H9 (cell line): Measurements from ENCODE around the gene GIT2. TPM values are rescaled to one million over a fixed set of nuclear protein-coding genes. Genes with fewer than 3 reads are reported as not detected.

Source experiments
- DNase-seq: peaks from one replicate; pipeline ENCODE4 v3.0.0-alpha.2; 2017
- H2AFZ ChIP-seq: one replicate; pipeline ENCODE4 v1.6.1; 2013; ENCODE audit warnings: mild to moderate bottlenecking, low read length, control low read depth, moderate library complexity
- H2AK5ac ChIP-seq: 2 replicates; pipeline ENCODE4 v1.6.1; 2013; ENCODE audit warnings: low read length, control low read depth, mixed read lengths; ENCODE audit not compliant: insufficient read length
- H2BK120ac ChIP-seq: one replicate; pipeline ENCODE4 v1.6.1; 2013; ENCODE audit warnings: low read depth, mild to moderate bottlenecking, low read length, control low read depth, inconsistent platforms; ENCODE audit not compliant: poor library complexity, severe bottlenecking
- H2BK12ac ChIP-seq: 2 replicates; pipeline ENCODE4 v1.6.1; 2013; ENCODE audit warnings: low read length, control low read depth, mixed read lengths, low read depth; ENCODE audit not compliant: insufficient read length
- H2BK15ac ChIP-seq: 2 replicates; pipeline ENCODE4 v1.6.1; 2013; ENCODE audit warnings: low read depth, low read length, control low read depth
- H2BK20ac ChIP-seq: one replicate; pipeline ENCODE4 v1.6.1; 2013; ENCODE audit warnings: low read depth, mild to moderate bottlenecking, low read length, control low read depth, inconsistent platforms; ENCODE audit not compliant: poor library complexity, severe bottlenecking
- H2BK5ac ChIP-seq: 2 replicates; pipeline ENCODE4 v1.6.1; 2013; ENCODE audit warnings: low read length, control low read depth, mixed read lengths; ENCODE audit not compliant: insufficient read length
- H3K14ac ChIP-seq: 2 replicates; pipeline ENCODE4 v1.6.1; 2013; ENCODE audit warnings: low read length, control low read depth; ENCODE audit not compliant: insufficient read depth
- H3K18ac ChIP-seq: 2 replicates; pipeline ENCODE4 v1.6.1; 2013; ENCODE audit warnings: low read depth, mild to moderate bottlenecking, mixed read lengths, low read length, control low read depth; ENCODE audit not compliant: insufficient read length
- H3K23ac ChIP-seq: 2 replicates; pipeline ENCODE4 v1.6.1; 2013; ENCODE audit warnings: low read length, control low read depth, mixed read lengths, low read depth; ENCODE audit not compliant: insufficient read length
- H3K23me2 ChIP-seq: 2 replicates; pipeline ENCODE4 v1.6.1; 2013; ENCODE audit warnings: low read depth, mild to moderate bottlenecking, mixed read lengths, low read length, control low read depth; ENCODE audit not compliant: insufficient read length, poor library complexity, severe bottlenecking
- H3K27ac ChIP-seq: 2 replicates; pipeline ENCODE4 v1.5.1; 2013; ENCODE audit warnings: low read length, control low read depth, mixed read lengths, low read depth; ENCODE audit not compliant: insufficient read length
- H3K27me3 ChIP-seq: 2 replicates; pipeline ENCODE4 v1.6.1; 2013; ENCODE audit warnings: low read length, control low read depth, inconsistent platforms; ENCODE audit not compliant: insufficient read depth
- H3K4ac ChIP-seq: 2 replicates; pipeline ENCODE4 v1.6.1; 2013; ENCODE audit warnings: low read depth, mild to moderate bottlenecking, control low read depth, inconsistent platforms, low read length, moderate library complexity
- H3K4me1 ChIP-seq: 2 replicates; pipeline ENCODE4 v1.6.1; 2013; ENCODE audit warnings: low read length, control low read depth, inconsistent platforms; ENCODE audit not compliant: insufficient read depth
- H3K4me2 ChIP-seq: 2 replicates; pipeline ENCODE4 v1.6.1; 2013; ENCODE audit warnings: low read length, control low read depth, mixed read lengths; ENCODE audit not compliant: insufficient read length, insufficient read depth
- H3K56ac ChIP-seq: 2 replicates; pipeline ENCODE4 v1.6.1; 2013; ENCODE audit warnings: low read depth, mild to moderate bottlenecking, mixed read lengths, low read length, control low read depth; ENCODE audit not compliant: insufficient read length
- H3K79me1 ChIP-seq: 2 replicates; pipeline ENCODE4 v1.6.1; 2013; ENCODE audit warnings: low read depth, mild to moderate bottlenecking, moderate library complexity, low read length, control low read depth, inconsistent platforms; ENCODE audit not compliant: insufficient read depth, poor library complexity, severe bottlenecking
- H3K79me2 ChIP-seq: 2 replicates; pipeline ENCODE4 v1.6.1; 2013; ENCODE audit warnings: low read length, control low read depth, inconsistent platforms; ENCODE audit not compliant: insufficient read depth
- H3K9ac ChIP-seq: 2 replicates; pipeline ENCODE4 v1.6.1; 2013; ENCODE audit warnings: low read length, control low read depth, mixed read lengths; ENCODE audit not compliant: insufficient read length; ENCODE audit errors: extremely low read depth
- H3K9me3 ChIP-seq: one replicate; pipeline ENCODE4 v1.6.1; 2013; ENCODE audit warnings: low read depth, low read length, inconsistent platforms; ENCODE audit not compliant: control insufficient read depth
- H3T11ph ChIP-seq: one replicate; pipeline ENCODE4 v1.6.1; 2013; ENCODE audit warnings: mild to moderate bottlenecking, low read length, control low read depth, inconsistent platforms
- H4K20me1 ChIP-seq: one replicate; pipeline ENCODE4 v1.6.1; 2013; ENCODE audit not compliant: control insufficient read depth, insufficient read length, insufficient read depth
- H4K5ac ChIP-seq: 2 replicates; pipeline ENCODE4 v1.6.1; 2013; ENCODE audit warnings: low read depth, mild to moderate bottlenecking, mixed read lengths, low read length, control low read depth; ENCODE audit not compliant: insufficient read length
- H4K8ac ChIP-seq: replicated peaks from 2 replicates; pipeline ENCODE4 v1.6.1; 2013; ENCODE audit warnings: low read length, control low read depth, mixed read lengths, low read depth; ENCODE audit not compliant: insufficient read length
- H4K91ac ChIP-seq: 2 replicates; pipeline ENCODE4 v1.6.1; 2013; ENCODE audit warnings: low read depth, mild to moderate bottlenecking, moderate library complexity, mixed read lengths, low read length, control low read depth; ENCODE audit not compliant: insufficient read length
- H3K27ac Mint-ChIP-seq, 3 experiments: 2 replicates in 2 of 3; 3 replicates in 1 of 3; pipeline ENCODE4 v1.8.0; 2020 to 2021; ENCODE audit warnings: mixed read lengths in 3 of 3, mild to moderate bottlenecking in 1 of 3, moderate library complexity in 1 of 3
- H3K27me3 Mint-ChIP-seq: 2 replicates; pipeline ENCODE4 v1.8.0; 2021; ENCODE audit warnings: low read depth, mild to moderate bottlenecking, moderate library complexity, mixed read lengths
- H3K36me3 Mint-ChIP-seq, 3 experiments: 2 replicates in 2 of 3; 3 replicates in 1 of 3; pipeline ENCODE4 v1.8.0; 2020 to 2021; ENCODE audit warnings: low read depth in 3 of 3, mixed read lengths in 3 of 3; ENCODE audit not compliant: insufficient read depth in 1 of 3
- H3K4me1 Mint-ChIP-seq, 2 experiments: 2 replicates each; pipeline ENCODE4 v1.8.0; 2020; ENCODE audit warnings: mixed read lengths in 2 of 2
- H3K4me3 Mint-ChIP-seq, 2 experiments: 2 replicates in 1 of 2; 3 replicates in 1 of 2; pipeline ENCODE4 v1.8.0; 2020 to 2021; ENCODE audit warnings: mild to moderate bottlenecking in 2 of 2, mixed read lengths in 2 of 2, moderate library complexity in 1 of 2
- H3K9me3 Mint-ChIP-seq, 2 experiments: 2 replicates in 1 of 2; 3 replicates in 1 of 2; pipeline ENCODE4 v1.8.0; 2020; ENCODE audit warnings: mild to moderate bottlenecking in 2 of 2, mixed read lengths in 2 of 2, moderate library complexity in 1 of 2
- CTCF ChIP-seq: fragments of 200-600 bp; sonication (generic); conservative IDR thresholded peaks from 3 replicates; pipeline ENCODE4 v1.8.0; 2021; ENCODE audit warnings: antibody characterized with exemption, mild to moderate bottlenecking
- WGBS: extraction: QIAGEN DNeasy Blood & Tissue Kit; methylation state at CpG from one replicate; pipeline ENCODE4 v1.1.7; 2013; ENCODE audit warnings: missing lambda C conversion rate, low lambda C conversion rate, mixed read lengths; ENCODE audit not compliant: insufficient read length; ENCODE audit errors: extremely low coverage; 5-methylcytosine and 5-hydroxymethylcytosine counted together
- total RNA-seq: library from RNA; stranded (reverse); gene quantifications from 2 replicates; pipeline ENCODE4 v1.2.1, GENCODE V29; 2021

Gene GIT2
- total RNA-seq, 1 experiment from 2014 or later, result 27.0 TPM

DNA sequence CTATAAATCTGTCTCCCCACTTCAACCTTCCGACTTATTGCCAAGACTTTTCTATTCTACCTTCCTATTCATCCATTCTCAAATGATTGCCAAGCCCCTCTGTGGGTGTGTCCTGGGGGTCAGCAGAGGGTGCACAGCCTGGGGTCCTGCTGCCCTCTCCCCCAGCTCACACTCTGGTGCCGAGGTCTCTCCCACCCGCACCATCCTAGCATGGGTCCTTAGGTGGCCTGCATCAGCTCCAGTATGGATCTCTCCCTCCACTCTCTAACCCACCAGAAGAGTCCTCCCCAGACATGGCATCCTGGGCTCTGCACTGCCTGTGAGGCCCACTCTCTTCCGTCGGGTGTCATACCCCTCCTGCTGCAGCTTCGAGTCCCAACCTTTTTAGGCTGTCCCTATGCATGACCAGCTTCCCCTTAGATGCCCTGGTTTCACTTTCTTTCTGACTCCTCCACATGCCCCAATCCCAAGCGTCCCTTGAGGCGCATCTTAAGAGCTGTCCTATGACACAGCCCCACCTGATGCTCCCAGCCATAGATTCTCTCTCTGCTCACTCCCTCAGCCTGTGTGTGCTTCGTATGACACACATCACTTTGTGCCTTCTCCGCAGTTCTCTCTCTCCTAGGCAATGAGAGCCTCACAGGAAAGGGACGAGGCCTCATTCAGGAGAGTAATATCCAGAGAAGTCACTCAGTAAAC is 43.9 kb downstream of the GIT2 start:
- H2BK20ac ChIP-seq, result no peak overlapping the region
- peak overlapping the region in 1 of 3 experiments; percentile 76; a peak in 2 of 7 replicates for H3K27ac Mint-ChIP-seq
- peaks cover 13 to 18% of the 10 kb centered on the region in 2 experiments for H3K4me1 Mint-ChIP-seq
- H3T11ph ChIP-seq, result no peak overlapping the region
- no peak overlapping the region for H4K8ac ChIP-seq
- no peak overlapping the region for H3K23ac ChIP-seq
- no peaks in the 10 kb centered on the region for H3K27me3 ChIP-seq
- no peak for TF ChIP-seq CTCF
- no peaks in the 10 kb centered on the region for H3K79me1 ChIP-seq
- no peak overlapping the region for H3K56ac ChIP-seq
- no peaks in the 10 kb centered on the region for H3K79me2 ChIP-seq
- no peak overlapping the region for H2BK12ac ChIP-seq
- no peak overlapping the region for H3K18ac ChIP-seq
- no peaks in the 10 kb centered on the region for H3K27me3 Mint-ChIP-seq
- H4K91ac ChIP-seq, result no peak overlapping the region
- H3K23me2 ChIP-seq, result no peaks in the 10 kb centered on the region
- H3K4ac ChIP-seq, result no peak overlapping the region
- DNase-seq, result no peak
- H4K5ac ChIP-seq, result no peak overlapping the region
- H3K36me3 Mint-ChIP-seq, result peaks cover 12 to 53% (median 36%) of the 10 kb centered on the region in 3 experiments; a peak in 6 of 7 replicates
- H2BK120ac ChIP-seq, result no peak overlapping the region
- H2BK15ac ChIP-seq, result no peak overlapping the region
- no peak overlapping the region for H3K4me3 Mint-ChIP-seq
- no peak overlapping the region for H2AK5ac ChIP-seq
- H2BK5ac ChIP-seq, result no peak overlapping the region
- H3K27ac ChIP-seq, result no peak overlapping the region
- H2AFZ ChIP-seq, result no peak overlapping the region
- H3K4me1 ChIP-seq, result no peaks in the 10 kb centered on the region
- H3K9me3 Mint-ChIP-seq, result no peaks in the 10 kb centered on the region
- no peak overlapping the region for H3K14ac ChIP-seq
- peaks cover 4% of the 10 kb centered on the region for H4K20me1 ChIP-seq
- no peak overlapping the region for H3K9ac ChIP-seq
- WGBS, result no CpG with 5 or more reads among the region's 11 CpGs
- no peak overlapping the region for H3K4me2 ChIP-seq
- H3K9me3 ChIP-seq, result no peaks in the 10 kb centered on the region
